ENCODE results near the gene GJB6. TPM values are rescaled to one million over a fixed set of nuclear protein-coding genes. Genes with fewer than 3 reads are reported as not detected.

Gene GJB6
- total RNA-seq, 1 donor from 2014 or later = 7.7 TPM

- Mint-ChIP-seq H3K36me3 (no peaks in the 10 kb centered on the region), H3K27ac (peak overlapping the region; percentile 93), H3K4me1 (ENCODE audit: unreplicated experiment) (peaks cover 16% of the 10 kb centered on the region), H3K27me3 (peaks cover 28% of the 10 kb centered on the region), H3K4me3 (peak overlapping the region; percentile 57), H3K9me3 (peaks cover 5% of the 10 kb centered on the region)
- no peak for TF ChIP-seq CTCF (conservative IDR thresholded peaks at IDR 0.05)
- DNase-seq (ENCODE audit: extremely low spot score, unreplicated experiment) = no peak
These were observed 57.3 kb downstream of the GJB6 start for GRCh38 chr13:20174656-20175405.

- TF ChIP-seq CTCF (conservative IDR thresholded peaks at IDR 0.05) = no peak
- H3K27me3 Mint-ChIP-seq = peaks cover 30% of the 10 kb centered on the region
- no peak overlapping the region for H3K4me3 Mint-ChIP-seq
- peaks cover 5% of the 10 kb centered on the region for H3K9me3 Mint-ChIP-seq
- no peak overlapping the region for H3K27ac Mint-ChIP-seq
- no peak for DNase-seq (ENCODE audit: extremely low spot score, unreplicated experiment)
- H3K4me1 Mint-ChIP-seq (ENCODE audit: unreplicated experiment) = peaks cover 16% of the 10 kb centered on the region
- no peaks in the 10 kb centered on the region for H3K36me3 Mint-ChIP-seq
These were observed 58.9 kb downstream of the GJB6 start for GRCh38 chr13:20173116-20173746.

Other genes with a start within 250 kb of the GJB6 start
- 0.31 and 0.60 TPM in 2 replicates for gene GJA3, start 71.3 kb downstream of the GJB6 start, total RNA-seq (ENCODE audit: low replicate concordance)
- 14.3 and 17.0 TPM in 2 replicates for gene GJB2, start 39.4 kb downstream of the GJB6 start, total RNA-seq (ENCODE audit: low replicate concordance)

All from type B pancreatic cell (in vitro differentiated cells).